ENCODE measurements around the gene KMT5B. TPM values are rescaled to one million over a fixed set of nuclear protein-coding genes. Genes with fewer than 3 reads are reported as not detected.
A peak's percentile ranks its signal among the peaks of the same experiment; 100 is the strongest.

KMT5B gene
- total and polyA plus RNA-seq, 2 of the 13 experiments (the other 11 are each of a cell fraction or from before 2014, with no cell fraction given) = 17.6 to 23.7 TPM

DNA sequence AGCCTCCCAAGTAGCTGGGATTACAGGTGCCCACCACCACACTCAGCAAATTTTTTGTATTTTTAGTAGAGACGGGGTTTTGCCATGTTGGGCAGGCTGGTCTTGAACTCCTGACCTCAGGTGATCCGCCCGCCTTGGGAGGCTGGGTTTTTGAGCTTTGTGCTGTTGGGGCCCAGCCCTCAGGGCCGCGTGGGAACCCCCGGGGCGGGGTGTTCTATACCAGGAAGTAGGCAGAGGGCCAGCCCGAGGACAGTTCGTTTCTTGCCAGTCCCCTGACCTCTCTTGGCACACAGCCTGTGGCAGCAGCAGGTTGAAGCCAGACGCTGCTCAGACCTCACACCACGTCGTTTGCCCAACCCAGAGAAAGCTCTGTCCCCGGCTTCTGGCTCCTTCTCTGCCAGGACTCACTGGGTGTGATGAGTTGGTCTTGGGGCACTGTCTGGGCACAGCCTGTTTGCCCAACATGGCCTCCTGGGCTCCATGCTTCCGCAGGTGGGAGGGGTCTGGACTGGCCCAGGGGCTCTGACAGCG lies 67.0 kb downstream of the KMT5B start (continued):
- no peak for TF ChIP-seq ZFX (CRISPR knock-in tag; IDR thresholded peaks at IDR 0.05; ENCODE audit: low read depth)
- TF ChIP-seq, protein P1, sequence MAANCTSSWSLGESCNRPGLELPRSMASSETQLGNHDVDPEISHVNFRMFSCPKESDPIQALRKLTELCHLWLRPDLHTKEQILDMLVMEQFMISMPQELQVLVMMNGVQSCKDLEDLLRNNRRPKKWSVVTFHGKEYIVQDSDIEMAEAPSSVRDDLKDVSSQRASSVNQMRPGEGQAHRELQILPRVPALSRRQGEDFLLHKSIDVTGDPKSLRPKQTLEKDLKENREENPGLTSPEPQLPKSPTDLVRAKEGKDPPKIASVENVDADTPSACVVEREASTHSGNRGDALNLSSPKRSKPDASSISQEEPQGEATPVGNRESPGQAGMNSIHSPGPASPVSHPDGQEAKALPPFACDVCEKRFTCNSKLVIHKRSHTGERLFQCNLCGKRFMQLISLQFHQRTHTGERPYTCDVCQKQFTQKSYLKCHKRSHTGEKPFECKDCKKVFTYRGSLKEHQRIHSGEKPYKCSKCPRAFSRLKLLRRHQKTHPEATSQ (CRISPR knock-in tag; IDR thresholded peaks at IDR 0.05; ENCODE audit: borderline replicate concordance) = no peak
- TF ChIP-seq PCBP1 (IDR thresholded peaks at IDR 0.05; ENCODE audit: borderline replicate concordance, low read depth, low read length) = no peak
- TF ChIP-seq, protein P2, sequence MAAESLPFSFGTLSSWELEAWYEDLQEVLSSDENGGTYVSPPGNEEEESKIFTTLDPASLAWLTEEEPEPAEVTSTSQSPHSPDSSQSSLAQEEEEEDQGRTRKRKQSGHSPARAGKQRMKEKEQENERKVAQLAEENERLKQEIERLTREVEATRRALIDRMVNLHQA (CRISPR knock-in tag; IDR thresholded peaks at IDR 0.05) = no peak
- TF ChIP-seq, protein P3, sequence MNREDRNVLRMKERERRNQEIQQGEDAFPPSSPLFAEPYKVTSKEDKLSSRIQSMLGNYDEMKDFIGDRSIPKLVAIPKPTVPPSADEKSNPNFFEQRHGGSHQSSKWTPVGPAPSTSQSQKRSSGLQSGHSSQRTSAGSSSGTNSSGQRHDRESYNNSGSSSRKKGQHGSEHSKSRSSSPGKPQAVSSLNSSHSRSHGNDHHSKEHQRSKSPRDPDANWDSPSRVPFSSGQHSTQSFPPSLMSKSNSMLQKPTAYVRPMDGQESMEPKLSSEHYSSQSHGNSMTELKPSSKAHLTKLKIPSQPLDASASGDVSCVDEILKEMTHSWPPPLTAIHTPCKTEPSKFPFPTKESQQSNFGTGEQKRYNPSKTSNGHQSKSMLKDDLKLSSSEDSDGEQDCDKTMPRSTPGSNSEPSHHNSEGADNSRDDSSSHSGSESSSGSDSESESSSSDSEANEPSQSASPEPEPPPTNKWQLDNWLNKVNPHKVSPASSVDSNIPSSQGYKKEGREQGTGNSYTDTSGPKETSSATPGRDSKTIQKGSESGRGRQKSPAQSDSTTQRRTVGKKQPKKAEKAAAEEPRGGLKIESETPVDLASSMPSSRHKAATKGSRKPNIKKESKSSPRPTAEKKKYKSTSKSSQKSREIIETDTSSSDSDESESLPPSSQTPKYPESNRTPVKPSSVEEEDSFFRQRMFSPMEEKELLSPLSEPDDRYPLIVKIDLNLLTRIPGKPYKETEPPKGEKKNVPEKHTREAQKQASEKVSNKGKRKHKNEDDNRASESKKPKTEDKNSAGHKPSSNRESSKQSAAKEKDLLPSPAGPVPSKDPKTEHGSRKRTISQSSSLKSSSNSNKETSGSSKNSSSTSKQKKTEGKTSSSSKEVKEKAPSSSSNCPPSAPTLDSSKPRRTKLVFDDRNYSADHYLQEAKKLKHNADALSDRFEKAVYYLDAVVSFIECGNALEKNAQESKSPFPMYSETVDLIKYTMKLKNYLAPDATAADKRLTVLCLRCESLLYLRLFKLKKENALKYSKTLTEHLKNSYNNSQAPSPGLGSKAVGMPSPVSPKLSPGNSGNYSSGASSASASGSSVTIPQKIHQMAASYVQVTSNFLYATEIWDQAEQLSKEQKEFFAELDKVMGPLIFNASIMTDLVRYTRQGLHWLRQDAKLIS (CRISPR knock-in tag; IDR thresholded peaks at IDR 0.05) = no peak
- no peak for TF ChIP-seq GLI4 (CRISPR knock-in tag; IDR thresholded peaks at IDR 0.05; ENCODE audit: borderline replicate concordance)
- no peak for TF ChIP-seq TP53 (CRISPR knock-in tag; conservative IDR thresholded peaks at IDR 0.05)
- no peak for TF ChIP-seq KAT8 (CRISPR knock-in tag; IDR thresholded peaks at IDR 0.05)
- no peak; the same call in none of the 2 replicates for TF ChIP-seq RXRA (CRISPR knock-in tag; IDR thresholded peaks at IDR 0.05)
- TF ChIP-seq HNRNPUL1 (IDR thresholded peaks at IDR 0.05; ENCODE audit: low read depth, low read length) = no peak
- peak; percentile 8; the same call in 1 of the 2 replicates for TF ChIP-seq ZNF160 (CRISPR knock-in tag; IDR thresholded peaks at IDR 0.05)
- no peak for TF ChIP-seq ZNF644 (CRISPR knock-in tag; IDR thresholded peaks at IDR 0.05; ENCODE audit: low read depth)
- TF ChIP-seq, protein P4, sequence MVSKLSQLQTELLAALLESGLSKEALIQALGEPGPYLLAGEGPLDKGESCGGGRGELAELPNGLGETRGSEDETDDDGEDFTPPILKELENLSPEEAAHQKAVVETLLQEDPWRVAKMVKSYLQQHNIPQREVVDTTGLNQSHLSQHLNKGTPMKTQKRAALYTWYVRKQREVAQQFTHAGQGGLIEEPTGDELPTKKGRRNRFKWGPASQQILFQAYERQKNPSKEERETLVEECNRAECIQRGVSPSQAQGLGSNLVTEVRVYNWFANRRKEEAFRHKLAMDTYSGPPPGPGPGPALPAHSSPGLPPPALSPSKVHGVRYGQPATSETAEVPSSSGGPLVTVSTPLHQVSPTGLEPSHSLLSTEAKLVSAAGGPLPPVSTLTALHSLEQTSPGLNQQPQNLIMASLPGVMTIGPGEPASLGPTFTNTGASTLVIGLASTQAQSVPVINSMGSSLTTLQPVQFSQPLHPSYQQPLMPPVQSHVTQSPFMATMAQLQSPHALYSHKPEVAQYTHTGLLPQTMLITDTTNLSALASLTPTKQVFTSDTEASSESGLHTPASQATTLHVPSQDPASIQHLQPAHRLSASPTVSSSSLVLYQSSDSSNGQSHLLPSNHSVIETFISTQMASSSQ (IDR thresholded peaks at IDR 0.05; ENCODE audit: low read depth) = no peak
- TF ChIP-seq, protein P4 (CRISPR knock-in tag; IDR thresholded peaks at IDR 0.05; ENCODE audit: borderline replicate concordance) = no peak
- peak; percentile 33; the same call in 1 of the 2 replicates for TF ChIP-seq RXRB (CRISPR knock-in tag; IDR thresholded peaks at IDR 0.05; ENCODE audit: borderline replicate concordance)
- 0 out of 2 replicates have a peak, but pooled peaks have one; percentile 10 for TF ChIP-seq NR2F2 (IDR thresholded peaks at IDR 0.05; ENCODE audit: borderline replicate concordance, low read depth)
- TF ChIP-seq, protein P5, sequence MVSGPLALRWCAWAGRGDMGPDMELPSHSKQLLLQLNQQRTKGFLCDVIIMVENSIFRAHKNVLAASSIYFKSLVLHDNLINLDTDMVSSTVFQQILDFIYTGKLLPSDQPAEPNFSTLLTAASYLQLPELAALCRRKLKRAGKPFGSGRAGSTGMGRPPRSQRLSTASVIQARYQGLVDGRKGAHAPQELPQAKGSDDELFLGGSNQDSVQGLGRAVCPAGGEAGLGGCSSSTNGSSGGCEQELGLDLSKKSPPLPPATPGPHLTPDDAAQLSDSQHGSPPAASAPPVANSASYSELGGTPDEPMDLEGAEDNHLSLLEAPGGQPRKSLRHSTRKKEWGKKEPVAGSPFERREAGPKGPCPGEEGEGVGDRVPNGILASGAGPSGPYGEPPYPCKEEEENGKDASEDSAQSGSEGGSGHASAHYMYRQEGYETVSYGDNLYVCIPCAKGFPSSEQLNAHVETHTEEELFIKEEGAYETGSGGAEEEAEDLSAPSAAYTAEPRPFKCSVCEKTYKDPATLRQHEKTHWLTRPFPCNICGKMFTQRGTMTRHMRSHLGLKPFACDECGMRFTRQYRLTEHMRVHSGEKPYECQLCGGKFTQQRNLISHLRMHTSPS (CRISPR knock-in tag; IDR thresholded peaks at IDR 0.05; ENCODE audit: low read depth) = peak; percentile 98
- TF ChIP-seq IRF2 (CRISPR knock-in tag; IDR thresholded peaks at IDR 0.05) = no peak

Measured in HepG2 (cell line).